Body of pancreas (tissue), 4 donors: ENCODE data around the gene CORO6.
A peak's percentile ranks its signal among the peaks of the same experiment; 100 is the strongest.

Source experiments
- POLR2A ChIP-seq, 3 donors: fragments of 450-650 bp; IDR thresholded peaks; one replicate each; pipeline ENCODE4 v1.6.1; 2016; ENCODE audit warnings: antibody characterized with exemption in 3 of 3, mild to moderate bottlenecking in 2 of 3
- TF ChIP-seq, protein P1 (sequence below), 7 experiments: fragments of 450-650 bp in 4 of 7; fragments of 200-600 bp in 3 of 7; sonication (generic) in 3 of 7; IDR thresholded peaks; one replicate each; pipeline ENCODE4 v1.5.1; 2016 to 2019; ENCODE audit warnings: antibody characterized with exemption in 7 of 7

- TF ChIP-seq, protein P1, sequence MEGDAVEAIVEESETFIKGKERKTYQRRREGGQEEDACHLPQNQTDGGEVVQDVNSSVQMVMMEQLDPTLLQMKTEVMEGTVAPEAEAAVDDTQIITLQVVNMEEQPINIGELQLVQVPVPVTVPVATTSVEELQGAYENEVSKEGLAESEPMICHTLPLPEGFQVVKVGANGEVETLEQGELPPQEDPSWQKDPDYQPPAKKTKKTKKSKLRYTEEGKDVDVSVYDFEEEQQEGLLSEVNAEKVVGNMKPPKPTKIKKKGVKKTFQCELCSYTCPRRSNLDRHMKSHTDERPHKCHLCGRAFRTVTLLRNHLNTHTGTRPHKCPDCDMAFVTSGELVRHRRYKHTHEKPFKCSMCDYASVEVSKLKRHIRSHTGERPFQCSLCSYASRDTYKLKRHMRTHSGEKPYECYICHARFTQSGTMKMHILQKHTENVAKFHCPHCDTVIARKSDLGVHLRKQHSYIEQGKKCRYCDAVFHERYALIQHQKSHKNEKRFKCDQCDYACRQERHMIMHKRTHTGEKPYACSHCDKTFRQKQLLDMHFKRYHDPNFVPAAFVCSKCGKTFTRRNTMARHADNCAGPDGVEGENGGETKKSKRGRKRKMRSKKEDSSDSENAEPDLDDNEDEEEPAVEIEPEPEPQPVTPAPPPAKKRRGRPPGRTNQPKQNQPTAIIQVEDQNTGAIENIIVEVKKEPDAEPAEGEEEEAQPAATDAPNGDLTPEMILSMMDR (IDR thresholded peaks at IDR 0.05), result peak; percentile 93 to 97 (median 96)
- peak in 2 of 3 donors; percentile 34 to 37 for TF ChIP-seq POLR2A (IDR thresholded peaks at IDR 0.05)
These were observed 30.7 kb downstream of the CORO6 start for GRCh38 chr17:29591737-29592608.
